Keratinocyte (primary cell): ENCODE measurements around the gene SPRY4. TPM values are rescaled to one million over a fixed set of nuclear protein-coding genes. Genes with fewer than 3 reads are reported as not detected.

Experiments
- DNase-seq: peaks from one replicate; pipeline ENCODE4 v3.0.0-alpha.2; 2011; ENCODE audit warnings: low read depth, missing footprints, low spot score
- FAIRE-seq: peaks from 2 replicates; lab custom pipeline; 2011; peaks lifted over from hg19 to GRCh38; lab: Jason Lieb, UNC
- H2AFZ ChIP-seq: 2 replicates; pipeline ENCODE4 v1.6.0; 2012; ENCODE audit warnings: low read length, control low read depth, inconsistent platforms; ENCODE audit not compliant: control insufficient read depth
- H3K27ac ChIP-seq: 2 replicates; pipeline ENCODE4 v1.5.1; 2011; ENCODE audit warnings: low read length; ENCODE audit not compliant: control insufficient read depth, insufficient read depth
- H3K27me3 ChIP-seq: 3 replicates; pipeline ENCODE4 v1.6.0; 2011; ENCODE audit warnings: low read length; ENCODE audit not compliant: control insufficient read depth, insufficient read depth; ENCODE audit errors: extremely low read depth
- H3K36me3 ChIP-seq, 2 experiments: 2 replicates in 1 of 2; 3 replicates in 1 of 2; pipeline ENCODE4 v1.5.1; 2011; ENCODE audit warnings: low read length in 2 of 2, mild to moderate bottlenecking in 1 of 2; ENCODE audit not compliant: control insufficient read depth in 2 of 2, insufficient read depth in 2 of 2; ENCODE audit errors: extremely low read depth in 1 of 2
- H3K4me1 ChIP-seq: 3 replicates; pipeline ENCODE4 v1.5.1; 2011; ENCODE audit warnings: low read length; ENCODE audit not compliant: control insufficient read depth, insufficient read depth; ENCODE audit errors: extremely low read depth
- H3K4me2 ChIP-seq: 3 replicates; pipeline ENCODE4 v1.6.0; 2011; ENCODE audit warnings: low read depth, low read length; ENCODE audit not compliant: control insufficient read depth, insufficient read depth; ENCODE audit errors: extremely low read depth
- H3K4me3 ChIP-seq, 3 experiments: fragments of 200-600 bp in 1 of 3; sonication (generic) in 1 of 3; 2 replicates in 2 of 3; 3 replicates in 1 of 3; pipeline ENCODE4 v1.5.1; 2011 to 2016; ENCODE audit warnings: low read length in 3 of 3, mild to moderate bottlenecking in 3 of 3, control low read depth in 2 of 3, inconsistent platforms in 1 of 3, low read depth in 1 of 3, mixed read lengths in 1 of 3, mixed run types in 1 of 3, moderate library complexity in 1 of 3; ENCODE audit not compliant: control insufficient read depth in 2 of 3, insufficient read depth in 2 of 3; ENCODE audit errors: extremely low read depth in 1 of 3
- H3K79me2 ChIP-seq: 2 replicates; pipeline ENCODE4 v1.6.0; 2012; ENCODE audit warnings: low read length; ENCODE audit not compliant: control insufficient read depth, insufficient read depth
- H3K9ac ChIP-seq: 3 replicates; pipeline ENCODE4 v1.6.0; 2011; ENCODE audit warnings: low read length; ENCODE audit not compliant: control insufficient read depth, insufficient read depth; ENCODE audit errors: extremely low read depth
- H3K9me1 ChIP-seq: 3 replicates; pipeline ENCODE4 v1.6.0; 2011; ENCODE audit warnings: low read length; ENCODE audit not compliant: control insufficient read depth, insufficient read depth; ENCODE audit errors: extremely low read depth
- H3K9me3 ChIP-seq: 2 replicates; pipeline ENCODE4 v1.5.1; 2012; ENCODE audit warnings: low read depth, low read length; ENCODE audit not compliant: control insufficient read depth
- H4K20me1 ChIP-seq: 3 replicates; pipeline ENCODE4 v1.6.0; 2011; ENCODE audit warnings: low read length; ENCODE audit not compliant: control insufficient read depth, insufficient read depth; ENCODE audit errors: extremely low read depth
- CTCF ChIP-seq, 3 experiments: IDR thresholded peaks in 1 of 3; conservative IDR thresholded peaks in 1 of 3; optimal IDR thresholded peaks in 1 of 3; 2 replicates in 2 of 3; 3 replicates in 1 of 3; pipeline versions ENCODE3 to v1.5.1; 2011; ENCODE audit warnings: low read length in 3 of 3, mild to moderate bottlenecking in 3 of 3, moderate library complexity in 2 of 3, control low read depth in 1 of 3, inconsistent platforms in 1 of 3; ENCODE audit not compliant: insufficient read depth in 2 of 3; ENCODE audit errors: extremely low read depth in 1 of 3
- EZH2 ChIP-seq: IDR thresholded peaks from one replicate; pipeline ENCODE4 v1.6.1; 2012; ENCODE audit warnings: inconsistent platforms, mild to moderate bottlenecking, low read length, moderate library complexity
- dilution Hi-C: fragments of 300-500 bp; cut with MboI; formaldehyde crosslinking; loops from one replicate; pipeline ENCODE4 v1.7.0; 2020; ENCODE audit warnings: low sequenced_read_pairs; ENCODE audit not compliant: extremely low pct_ligation_motif_present
- polyA plus RNA-seq, 5 experiments: library from polyadenylated mRNA; depleted of rRNA in 3 of 5; stranded (reverse) in 3 of 5; stranded (forward) in 1 of 5; unstranded in 1 of 5; fragments of >200 nt; gene quantifications; 1 replicate in 1 of 5; 2 replicates in 3 of 5; 3 replicates in 1 of 5; pipeline versions ENCODE4 v1.2.1 to v1.2.3, GENCODE V29; 2011 to 2012; ENCODE audit warnings: missing spikeins in 2 of 5, low read depth in 1 of 5, low replicate concordance in 1 of 5

SPRY4 gene
- polyA plus RNA-seq, 1 donor (not counting 4 experiments of a cell fraction or from before 2014, with no cell fraction given) = 10.2 TPM

GRCh38 chr5:142287096-142287972 is 37.5 kb downstream of the SPRY4 start:
- no peak overlapping the region for H3K4me2 ChIP-seq
- no peak overlapping the region for H3K9ac ChIP-seq
- H3K4me3 ChIP-seq = no peak overlapping the region
- H4K20me1 ChIP-seq = no peaks in the 10 kb centered on the region
- peaks cover 14% of the 10 kb centered on the region for H3K4me1 ChIP-seq
- no peak overlapping the region for H3K27ac ChIP-seq
- FAIRE-seq (no peak), DNase-seq (no peak)
- H3K36me3 ChIP-seq = no peaks in the 10 kb centered on the region
- H3K9me3 ChIP-seq = no peaks in the 10 kb centered on the region
- TF ChIP-seq EZH2 (no peak), CTCF (optimal IDR thresholded peaks at IDR 0.05 in 1 of 3, IDR thresholded peaks at IDR 0.05 in 1 of 3, conservative IDR thresholded peaks at IDR 0.05 in 1 of 3; ENCODE audit: extremely low read depth in 1 of 3, insufficient read depth in 2 of 3, low read length in 3 of 3) (no peak)
- no peaks in the 10 kb centered on the region for H3K79me2 ChIP-seq
- H3K27me3 ChIP-seq = no peaks in the 10 kb centered on the region
- no peaks in the 10 kb centered on the region for H3K9me1 ChIP-seq
- dilution Hi-C loops = no loop called here
- H2AFZ ChIP-seq = no peak overlapping the region

- Histone ChIP-seq H3K4me1 (peaks cover 24% of the 10 kb centered on the region), H3K36me3 (no peaks in the 10 kb centered on the region), H3K79me2 (no peaks in the 10 kb centered on the region), H3K27me3 (no peaks in the 10 kb centered on the region), H2AFZ (no peak overlapping the region), H3K27ac (no peak overlapping the region), H4K20me1 (no peaks in the 10 kb centered on the region), H3K9ac (no peak overlapping the region), H3K4me3 (no peak overlapping the region), H3K9me3 (no peaks in the 10 kb centered on the region), H3K4me2 (no peak overlapping the region), H3K9me1 (no peaks in the 10 kb centered on the region)
- DNase-seq (no peak), FAIRE-seq (no peak)
- dilution Hi-C loops = no loop called here
- TF ChIP-seq EZH2 = no peak
- TF ChIP-seq CTCF (optimal IDR thresholded peaks at IDR 0.05 in 1 of 3, IDR thresholded peaks at IDR 0.05 in 1 of 3, conservative IDR thresholded peaks at IDR 0.05 in 1 of 3; ENCODE audit: extremely low read depth in 1 of 3, insufficient read depth in 2 of 3, low read length in 3 of 3) = no peak
Measured at GRCh38 chr5:142286111-142286510, 38.7 kb downstream of the SPRY4 start.
